CD4-positive, alpha-beta T cell treated with Interleukin-15 for 4 hours (primary cell): ENCODE data around the gene CNR2.
A peak's percentile ranks its signal among the peaks of the same experiment; 100 is the strongest.
"Not testable (repeated sequence)": the region's sequence is repeated elsewhere in the genome, so short reads cannot be mapped to it uniquely, and the experiment has no call there.

ENCODE experiments used
- DNase-seq: peaks from one replicate; pipeline ENCODE4 v3.0.0-alpha.2; 2020; ENCODE audit warnings: low spot score

The CNR2 gene

GRCh38 chr1:23913212-23913880 is at the start of gene CNR2:
Gene CNR2 (minus strand): TSS chr1:23913362. CDS start chr1:23875617, 37,745 bp downstream.
- DNase-seq, result peak; percentile 21

GRCh38 chr1:23960291-23961020 is 47.3 kb upstream of the CNR2 start:
- peak; percentile 17 for DNase-seq

- DNase-seq, result peak; percentile 95
Measured at GRCh38 chr1:23959461-23960290, 46.5 kb upstream of the CNR2 start, which contains the start of gene PNRC2. Gene PNRC2 (plus strand): TSS chr1:23959828. CDS start chr1:23961458, 1,630 bp downstream.

GRCh38 chr1:23958810-23959460 is 45.8 kb upstream of the CNR2 start:
- peak; percentile 92 for DNase-seq

GRCh38 chr1:23958040-23958809 is 45.1 kb upstream of the CNR2 start:
- DNase-seq, result not testable (repeated sequence)

- no peak for DNase-seq
Measured at GRCh38 chr1:23957096-23957495, 43.9 kb upstream of the CNR2 start.

GRCh38 chr1:23953020-23953419 is 39.9 kb upstream of the CNR2 start:
- DNase-seq, result no peak

GRCh38 chr1:23947366-23947765 is 34.2 kb upstream of the CNR2 start:
- DNase-seq, result no peak

GRCh38 chr1:23936481-23937176 is 23.5 kb upstream of the CNR2 start:
- DNase-seq, result no peak

GRCh38 chr1:23931491-23931880 is 18.3 kb upstream of the CNR2 start:
- DNase-seq, result no peak

GRCh38 chr1:23930861-23931490 is 17.8 kb upstream of the CNR2 start:
- DNase-seq, result no peak

- no peak for DNase-seq
Measured at GRCh38 chr1:23930270-23930669, 17.1 kb upstream of the CNR2 start.

- DNase-seq, result no peak
Measured at GRCh38 chr1:23928789-23929188, 15.6 kb upstream of the CNR2 start.

- no peak for DNase-seq
Measured at GRCh38 chr1:23927097-23927496, 13.9 kb upstream of the CNR2 start.

- no peak for DNase-seq
Measured at GRCh38 chr1:23925279-23925678, 12.1 kb upstream of the CNR2 start.

GRCh38 chr1:23924601-23925000 is 11.4 kb upstream of the CNR2 start:
- no peak for DNase-seq

- DNase-seq, result no peak
Measured at GRCh38 chr1:23923592-23924499, 10.7 kb upstream of the CNR2 start.

- no peak for DNase-seq
Measured at GRCh38 chr1:23922321-23922943, 9.3 kb upstream of the CNR2 start.
